GM21381 (cell line): ENCODE measurements around the gene SORBS2.
"Not testable (repeated sequence)": the region's sequence is repeated elsewhere in the genome, so short reads cannot be mapped to it uniquely, and the experiment has no call there.

Experiments
- ATAC-seq: cut with Tn5 transposase; IDR thresholded peaks from one replicate; pipeline ENCODE4 v1.9.1; 2021; ENCODE audit warnings: mild to moderate bottlenecking, moderate library complexity; ENCODE audit not compliant: unreplicated experiment

Gene SORBS2

GRCh38 chr4:185717377-185717741, 94.6 kb downstream of the SORBS2 start:
- ATAC-seq = no peak

- no peak for ATAC-seq
Observed at GRCh38 chr4:185716577-185717376, 95.2 kb downstream of the SORBS2 start.

DNA sequence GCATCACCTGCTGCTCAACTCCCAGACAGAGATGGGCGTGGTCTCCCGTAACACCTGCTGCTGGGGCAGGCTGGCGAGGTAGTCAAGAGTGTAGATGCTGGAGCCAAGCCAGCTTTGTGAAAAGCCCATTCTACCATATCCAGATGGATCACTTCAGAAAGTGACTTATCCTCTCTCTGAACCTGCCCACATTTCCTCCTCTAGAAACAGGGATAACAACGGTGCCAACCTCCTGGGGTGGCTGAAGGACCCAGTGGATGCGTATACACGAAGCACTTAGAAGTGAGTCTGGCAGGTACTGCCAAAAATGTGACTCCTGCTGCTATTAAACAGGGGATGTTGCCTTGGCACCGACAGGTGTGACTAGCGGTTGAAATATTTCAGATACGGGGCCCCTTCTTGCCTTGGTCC, 95.8 kb downstream of the SORBS2 start:
- ATAC-seq = no peak

DNA sequence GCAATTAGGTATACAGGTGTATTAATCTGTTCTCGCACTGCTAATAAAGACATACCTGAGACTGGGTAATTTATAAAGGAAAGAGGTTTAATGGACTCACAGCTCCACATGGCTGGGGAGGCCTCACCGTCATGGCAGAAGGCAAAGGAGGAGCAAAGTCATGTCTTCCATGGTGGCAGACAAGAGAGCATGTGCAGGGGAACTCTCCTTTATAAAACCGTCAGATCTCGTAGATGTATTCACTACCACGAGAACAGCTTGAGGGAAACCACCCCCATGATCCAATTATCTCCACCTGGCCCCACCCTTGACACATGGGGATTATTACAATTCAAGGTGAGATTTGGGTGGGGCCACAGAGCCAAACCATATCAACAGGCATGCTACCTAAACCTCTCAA, 97.5 kb downstream of the SORBS2 start:
- ATAC-seq = not testable (repeated sequence)

GRCh38 chr4:185713731-185714130, 98.3 kb downstream of the SORBS2 start:
- ATAC-seq = no peak

- ATAC-seq = no peak
Observed at GRCh38 chr4:185713272-185713671, 98.7 kb downstream of the SORBS2 start.

GRCh38 chr4:185712350-185713024, 99.5 kb downstream of the SORBS2 start:
- no peak for ATAC-seq

- no peak for ATAC-seq
Observed at GRCh38 chr4:185711726-185712125, 100.3 kb downstream of the SORBS2 start.

- ATAC-seq = no peak
Observed at GRCh38 chr4:185710487-185710995, 101.5 kb downstream of the SORBS2 start.

DNA sequence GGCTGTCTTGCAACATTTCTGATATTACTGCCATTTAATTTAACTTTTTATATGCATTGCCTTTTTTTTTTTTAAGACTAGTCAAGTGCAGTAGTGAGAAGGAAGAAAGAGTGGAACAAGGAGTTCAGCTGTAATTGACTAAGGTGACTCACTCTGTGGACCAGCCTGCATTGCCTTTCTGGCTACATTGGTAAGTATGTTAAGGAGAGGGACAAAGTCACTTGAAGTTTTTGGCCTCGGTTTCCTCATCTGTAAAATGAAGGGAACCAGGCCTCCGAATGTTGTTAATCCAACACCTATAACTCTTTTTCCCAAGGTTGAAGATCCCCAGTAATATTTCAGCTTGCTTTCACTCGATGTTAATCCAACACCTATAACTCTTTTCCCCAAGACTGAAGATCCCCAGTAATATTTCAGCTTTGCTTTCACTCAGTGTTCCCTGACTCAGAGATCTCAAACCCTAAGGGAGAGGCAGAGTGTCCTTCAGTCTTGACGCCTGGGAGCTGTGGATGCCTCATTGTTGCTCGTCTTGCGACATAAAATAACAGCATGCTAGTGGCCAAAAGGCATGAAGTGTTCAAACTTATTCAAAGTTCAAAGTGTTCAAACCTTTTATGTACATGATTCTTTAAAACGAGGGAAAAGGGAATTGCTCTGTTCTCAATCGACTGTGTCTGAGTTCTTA, 102.0 kb downstream of the SORBS2 start:
- no peak for ATAC-seq

- no peak for ATAC-seq
Observed at GRCh38 chr4:185708348-185708747, 103.6 kb downstream of the SORBS2 start.

- ATAC-seq = not testable (repeated sequence)
Observed at GRCh38 chr4:185707622-185708021, 104.4 kb downstream of the SORBS2 start.

- no peak for ATAC-seq
Observed at GRCh38 chr4:185702147-185702663, 109.8 kb downstream of the SORBS2 start.

- ATAC-seq = no peak
Observed at GRCh38 chr4:185700630-185701029, 111.4 kb downstream of the SORBS2 start.

- no peak for ATAC-seq
Observed at GRCh38 chr4:185700048-185700447, 111.9 kb downstream of the SORBS2 start.

DNA sequence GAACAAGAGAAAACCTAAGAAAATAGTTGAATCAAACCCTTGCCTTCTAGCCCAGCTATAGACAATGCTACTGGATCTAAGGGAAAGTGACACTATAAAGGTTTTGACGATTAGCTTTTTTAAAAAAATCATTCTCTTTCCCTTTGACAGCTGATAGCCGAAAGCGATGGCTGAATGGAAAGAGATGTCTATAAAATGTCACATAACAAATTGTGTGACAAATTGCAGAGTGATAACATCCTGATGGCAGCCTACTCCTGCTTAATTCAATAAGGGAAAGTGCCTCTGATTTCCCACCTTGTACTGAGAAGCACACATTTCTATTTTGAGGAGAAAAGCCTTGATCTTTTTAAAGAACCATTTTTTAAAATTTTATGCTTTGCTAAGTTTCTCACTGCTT, 114.5 kb downstream of the SORBS2 start:
- no peak for ATAC-seq

GRCh38 chr4:185695743-185696142, 116.3 kb downstream of the SORBS2 start:
- no peak for ATAC-seq

DNA sequence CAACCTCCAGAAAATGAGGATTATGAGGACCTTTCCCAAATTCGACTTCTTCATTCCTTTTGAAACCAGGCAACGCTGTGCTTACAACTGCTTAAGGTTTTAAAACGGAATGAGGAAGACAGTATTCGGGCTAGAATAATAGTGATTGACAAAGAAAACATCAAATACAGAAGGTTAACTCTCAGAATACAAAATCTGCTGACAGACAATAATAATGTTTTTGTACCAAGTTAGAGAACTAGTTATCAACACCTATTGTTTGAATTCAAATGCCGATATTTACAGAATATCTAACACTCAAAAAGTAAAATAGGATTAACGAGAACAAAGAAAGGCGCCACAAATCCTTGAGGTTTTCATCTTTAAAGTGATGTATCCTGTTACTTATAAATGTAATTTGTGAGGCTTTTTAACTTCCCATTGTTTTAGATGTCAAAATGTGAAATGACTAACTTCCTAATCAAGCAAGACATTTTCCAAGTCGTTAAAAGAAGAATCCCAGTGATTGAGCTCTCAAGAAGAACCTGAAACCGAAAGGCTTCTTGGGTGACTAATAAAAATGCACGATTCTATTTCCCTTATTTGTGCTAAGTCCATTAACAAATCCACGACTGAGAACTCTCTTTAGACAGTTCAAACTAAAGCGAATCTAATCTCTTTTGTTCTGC, 118.3 kb downstream of the SORBS2 start:
- no peak for ATAC-seq

- ATAC-seq = no peak
Observed at GRCh38 chr4:185689407-185689806, 122.6 kb downstream of the SORBS2 start.

DNA sequence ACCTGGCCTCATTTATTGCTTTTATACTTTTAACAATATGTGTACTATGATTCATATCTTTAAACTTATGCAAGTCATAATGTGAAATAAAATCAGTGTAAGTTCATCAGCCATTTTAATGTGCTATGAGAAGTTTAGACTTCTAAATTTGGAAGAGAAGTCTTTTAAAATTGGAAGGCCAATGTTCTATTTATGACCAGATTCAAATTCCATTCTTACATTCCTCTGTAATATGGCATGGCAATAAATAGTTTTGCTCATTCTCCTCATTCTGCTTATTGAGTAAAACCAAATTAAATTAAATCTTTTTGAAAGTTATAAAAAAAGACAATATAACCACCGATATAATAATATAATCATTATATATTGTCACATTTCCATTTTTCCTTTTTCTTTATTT, 126.2 kb downstream of the SORBS2 start:
- ATAC-seq = no peak

DNA sequence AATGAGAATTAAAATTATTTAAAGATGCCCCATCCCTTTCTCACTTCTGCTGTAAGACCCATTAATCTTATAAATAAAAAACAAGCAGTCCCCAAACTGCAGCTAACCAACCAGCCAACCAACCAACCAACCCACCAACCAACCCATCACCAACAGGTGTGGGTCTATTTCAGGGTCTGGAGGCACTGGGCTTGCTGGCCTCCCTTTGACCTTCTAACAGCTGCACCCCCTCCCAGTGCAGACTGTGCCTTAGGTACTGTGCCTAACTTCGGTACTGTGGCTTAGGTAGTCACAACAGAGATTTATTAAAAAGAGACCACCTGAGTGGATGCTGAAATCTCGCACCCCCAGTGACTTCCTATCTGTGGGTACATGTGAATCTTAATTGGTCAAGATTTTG, 128.1 kb downstream of the SORBS2 start:
- ATAC-seq = no peak
